Astrocyte (in vitro differentiated cells and primary cell): ENCODE results near the gene COMT. TPM values are rescaled to one million over a fixed set of nuclear protein-coding genes. Genes with fewer than 3 reads are reported as not detected.

Experiments
- DNase-seq: peaks from one replicate; pipeline ENCODE4 v3.0.0-alpha.2; 2010; ENCODE audit warnings: low read depth
- FAIRE-seq: peaks from 2 replicates; lab custom pipeline; 2011; peaks lifted over from hg19 to GRCh38; lab: Jason Lieb, UNC
- H2AFZ ChIP-seq: 2 replicates; pipeline ENCODE4 v1.6.0; 2012; ENCODE audit warnings: low read depth, low read length, inconsistent platforms
- H3K27ac ChIP-seq: 2 replicates; pipeline ENCODE4 v1.5.1; 2011; ENCODE audit warnings: low read depth, low read length, inconsistent platforms
- H3K27me3 ChIP-seq: 2 replicates; pipeline ENCODE4 v1.6.0; 2011; ENCODE audit warnings: low read length, inconsistent platforms; ENCODE audit not compliant: insufficient read depth
- H3K36me3 ChIP-seq: 2 replicates; pipeline ENCODE4 v1.5.1; 2011; ENCODE audit warnings: low read length, inconsistent platforms; ENCODE audit not compliant: insufficient read depth
- H3K4me1 ChIP-seq: 2 replicates; pipeline ENCODE4 v1.5.1; 2011; ENCODE audit warnings: low read length, inconsistent platforms; ENCODE audit not compliant: insufficient read depth
- H3K4me2 ChIP-seq: 2 replicates; pipeline ENCODE4 v1.6.0; 2012; ENCODE audit warnings: low read length, inconsistent platforms
- H3K4me3 ChIP-seq: 2 replicates; pipeline ENCODE4 v1.5.1; 2011; ENCODE audit warnings: low read depth, mild to moderate bottlenecking, low read length, inconsistent platforms; ENCODE audit not compliant: insufficient read depth
- H3K79me2 ChIP-seq: 2 replicates; pipeline ENCODE4 v1.6.0; 2012; ENCODE audit warnings: mild to moderate bottlenecking, low read length, inconsistent platforms; ENCODE audit not compliant: insufficient read depth
- H3K9ac ChIP-seq: 2 replicates; pipeline ENCODE4 v1.6.0; 2012; ENCODE audit warnings: mild to moderate bottlenecking, low read length, inconsistent platforms
- H3K9me3 ChIP-seq: 2 replicates; pipeline ENCODE4 v1.5.1; 2012; ENCODE audit warnings: low read depth, mild to moderate bottlenecking, low read length, inconsistent platforms; ENCODE audit not compliant: insufficient read depth
- H4K20me1 ChIP-seq: 2 replicates; pipeline ENCODE4 v1.6.0; 2012; ENCODE audit warnings: low read length, inconsistent platforms; ENCODE audit not compliant: insufficient read depth
- H3K27ac Mint-ChIP-seq: one replicate; pipeline ENCODE4 v1.8.0; 2021; ENCODE audit warnings: mild to moderate bottlenecking, mixed read lengths; ENCODE audit not compliant: unreplicated experiment
- H3K27me3 Mint-ChIP-seq: one replicate; pipeline ENCODE4 v1.8.0; 2021; ENCODE audit warnings: low read depth, mixed read lengths; ENCODE audit not compliant: unreplicated experiment
- H3K36me3 Mint-ChIP-seq: one replicate; pipeline ENCODE4 v1.8.0; 2021; ENCODE audit warnings: low read depth, mixed read lengths; ENCODE audit not compliant: unreplicated experiment
- H3K4me1 Mint-ChIP-seq: one replicate; pipeline ENCODE4 v1.8.0; 2021; ENCODE audit warnings: low read depth, mixed read lengths; ENCODE audit not compliant: unreplicated experiment
- H3K4me3 Mint-ChIP-seq: one replicate; pipeline ENCODE4 v1.8.0; 2021; ENCODE audit warnings: mild to moderate bottlenecking, moderate library complexity, mixed read lengths; ENCODE audit not compliant: unreplicated experiment
- H3K9me3 Mint-ChIP-seq: one replicate; pipeline ENCODE4 v1.8.0; 2021; ENCODE audit warnings: mild to moderate bottlenecking, mixed read lengths; ENCODE audit not compliant: unreplicated experiment
- EZH2 ChIP-seq: IDR thresholded peaks from 2 replicates; pipeline ENCODE4 v1.6.1; 2012; ENCODE audit warnings: mild to moderate bottlenecking, low read length, inconsistent platforms; ENCODE audit not compliant: insufficient read depth
- total RNA-seq: library from RNA; stranded (reverse); gene quantifications from 2 replicates; pipeline ENCODE4 v1.2.1, GENCODE V29; 2021
- TF ChIP-seq, protein P1 (sequence below): IDR thresholded peaks from 2 replicates; pipeline ENCODE4 v1.5.1; 2011; ENCODE audit warnings: low read depth, mild to moderate bottlenecking, inconsistent platforms, low read length, moderate library complexity; ENCODE audit not compliant: insufficient read depth

COMT gene
- total RNA-seq, 1 donor from 2014 or later, result 116 TPM

DNA sequence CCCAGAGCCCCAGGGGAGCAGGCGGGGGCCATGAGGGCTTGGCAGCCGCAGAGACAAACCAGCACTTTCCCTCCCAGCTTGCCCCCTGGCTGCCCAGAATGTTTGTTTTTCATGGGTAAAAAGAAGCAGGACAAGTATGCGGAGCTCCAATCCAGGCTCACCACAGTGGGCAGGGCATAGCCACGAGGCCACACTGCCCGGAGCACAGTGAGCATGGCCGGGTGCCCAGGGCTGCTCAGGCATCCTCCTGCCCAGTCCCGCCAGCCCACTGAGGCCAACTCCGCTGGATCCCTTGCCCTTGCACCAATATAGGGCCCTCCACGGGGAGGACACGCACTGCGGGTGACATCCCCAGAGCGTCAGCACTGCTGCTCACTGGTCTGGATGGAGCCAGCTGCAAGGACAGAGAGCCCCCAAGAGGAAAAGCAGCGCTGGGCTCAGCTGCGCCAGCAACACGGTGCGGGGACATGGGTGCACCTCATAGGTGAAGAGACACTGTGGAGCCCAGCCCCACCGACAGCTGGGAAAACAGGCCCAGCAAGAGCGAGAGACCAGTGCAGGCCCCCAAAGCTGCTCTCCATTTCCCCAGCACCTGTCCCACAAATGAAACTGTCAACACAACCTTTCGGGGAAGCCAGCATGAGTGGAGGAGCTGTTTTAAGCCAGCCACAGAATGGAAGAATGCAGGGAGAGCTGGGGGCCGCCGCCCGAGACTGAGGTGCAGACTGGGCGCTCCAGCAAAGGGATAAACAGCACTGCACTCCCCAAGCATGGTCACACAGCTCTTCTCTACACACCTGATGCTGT, 50.3 kb downstream of the COMT start:
- H3K27ac Mint-ChIP-seq, result no peak overlapping the region

GRCh38 chr22:19992481-19992911, 50.9 kb downstream of the COMT start:
- peaks cover 4% of the 10 kb centered on the region for H3K4me1 Mint-ChIP-seq
- Histone ChIP-seq H3K9me3 (no peaks in the 10 kb centered on the region), H3K27me3 (peaks cover 6% of the 10 kb centered on the region), H3K4me2 (no peak overlapping the region), H3K79me2 (no peaks in the 10 kb centered on the region), H4K20me1 (no peaks in the 10 kb centered on the region), H3K4me1 (peaks cover 4% of the 10 kb centered on the region), H3K36me3 (no peaks in the 10 kb centered on the region), H2AFZ (no peak overlapping the region), H3K9ac (no peak overlapping the region), H3K27ac (no peak overlapping the region), H3K4me3 (no peak overlapping the region)
- no peak overlapping the region for H3K27ac Mint-ChIP-seq
- no peak for TF ChIP-seq EZH2
- TF ChIP-seq, protein P1, sequence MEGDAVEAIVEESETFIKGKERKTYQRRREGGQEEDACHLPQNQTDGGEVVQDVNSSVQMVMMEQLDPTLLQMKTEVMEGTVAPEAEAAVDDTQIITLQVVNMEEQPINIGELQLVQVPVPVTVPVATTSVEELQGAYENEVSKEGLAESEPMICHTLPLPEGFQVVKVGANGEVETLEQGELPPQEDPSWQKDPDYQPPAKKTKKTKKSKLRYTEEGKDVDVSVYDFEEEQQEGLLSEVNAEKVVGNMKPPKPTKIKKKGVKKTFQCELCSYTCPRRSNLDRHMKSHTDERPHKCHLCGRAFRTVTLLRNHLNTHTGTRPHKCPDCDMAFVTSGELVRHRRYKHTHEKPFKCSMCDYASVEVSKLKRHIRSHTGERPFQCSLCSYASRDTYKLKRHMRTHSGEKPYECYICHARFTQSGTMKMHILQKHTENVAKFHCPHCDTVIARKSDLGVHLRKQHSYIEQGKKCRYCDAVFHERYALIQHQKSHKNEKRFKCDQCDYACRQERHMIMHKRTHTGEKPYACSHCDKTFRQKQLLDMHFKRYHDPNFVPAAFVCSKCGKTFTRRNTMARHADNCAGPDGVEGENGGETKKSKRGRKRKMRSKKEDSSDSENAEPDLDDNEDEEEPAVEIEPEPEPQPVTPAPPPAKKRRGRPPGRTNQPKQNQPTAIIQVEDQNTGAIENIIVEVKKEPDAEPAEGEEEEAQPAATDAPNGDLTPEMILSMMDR, result no peak
- peaks cover 3% of the 10 kb centered on the region for H3K27me3 Mint-ChIP-seq
- H3K36me3 Mint-ChIP-seq, result peaks cover 2% of the 10 kb centered on the region
- no peak overlapping the region for H3K4me3 Mint-ChIP-seq
- DNase-seq, result no peak
- FAIRE-seq, result no peak
- no peaks in the 10 kb centered on the region for H3K9me3 Mint-ChIP-seq

More for the DNA sequence above, 50.3 kb downstream of the COMT start:
- Histone ChIP-seq H3K27ac (no peak overlapping the region), H3K4me3 (no peak overlapping the region), H3K79me2 (no peaks in the 10 kb centered on the region), H3K36me3 (no peaks in the 10 kb centered on the region), H4K20me1 (no peaks in the 10 kb centered on the region), H2AFZ (no peak overlapping the region), H3K4me1 (peaks cover 4% of the 10 kb centered on the region), H3K9me3 (no peaks in the 10 kb centered on the region), H3K9ac (no peak overlapping the region), H3K4me2 (no peak overlapping the region), H3K27me3 (peaks cover 3% of the 10 kb centered on the region)
- FAIRE-seq (no peak), DNase-seq (no peak)
- TF ChIP-seq, protein P1, result no peak
- TF ChIP-seq EZH2, result no peak
- Mint-ChIP-seq H3K4me3 (no peak overlapping the region), H3K9me3 (no peaks in the 10 kb centered on the region), H3K36me3 (peaks cover 2% of the 10 kb centered on the region), H3K27me3 (peaks cover 3% of the 10 kb centered on the region), H3K4me1 (peaks cover 4% of the 10 kb centered on the region)

GRCh38 chr22:19992921-19993355, 51.4 kb downstream of the COMT start:
- Histone ChIP-seq H3K27ac (no peak overlapping the region), H4K20me1 (no peaks in the 10 kb centered on the region), H3K36me3 (no peaks in the 10 kb centered on the region), H3K4me1 (peaks cover 4% of the 10 kb centered on the region), H3K9me3 (no peaks in the 10 kb centered on the region), H3K27me3 (peaks cover 6% of the 10 kb centered on the region), H3K4me3 (no peak overlapping the region), H3K4me2 (no peak overlapping the region), H3K9ac (no peak overlapping the region), H2AFZ (no peak overlapping the region), H3K79me2 (no peaks in the 10 kb centered on the region)
- Mint-ChIP-seq H3K27me3 (peaks cover 3% of the 10 kb centered on the region), H3K4me1 (peaks cover 4% of the 10 kb centered on the region), H3K27ac (no peak overlapping the region), H3K4me3 (no peak overlapping the region), H3K36me3 (peaks cover 2% of the 10 kb centered on the region), H3K9me3 (no peaks in the 10 kb centered on the region)
- no peak for FAIRE-seq
- TF ChIP-seq, protein P1, result no peak
- TF ChIP-seq EZH2, result no peak
- no peak for DNase-seq
